HG03108 (cell line): Measurements from ENCODE around the gene LAMB2.
A peak's percentile ranks its signal among the peaks of the same experiment; 100 is the strongest.

Experiments
- ATAC-seq: cut with Tn5 transposase; IDR thresholded peaks from one replicate; pipeline ENCODE4 v1.9.1; 2021; ENCODE audit warnings: moderate library complexity; ENCODE audit not compliant: unreplicated experiment

The LAMB2 gene

DNA sequence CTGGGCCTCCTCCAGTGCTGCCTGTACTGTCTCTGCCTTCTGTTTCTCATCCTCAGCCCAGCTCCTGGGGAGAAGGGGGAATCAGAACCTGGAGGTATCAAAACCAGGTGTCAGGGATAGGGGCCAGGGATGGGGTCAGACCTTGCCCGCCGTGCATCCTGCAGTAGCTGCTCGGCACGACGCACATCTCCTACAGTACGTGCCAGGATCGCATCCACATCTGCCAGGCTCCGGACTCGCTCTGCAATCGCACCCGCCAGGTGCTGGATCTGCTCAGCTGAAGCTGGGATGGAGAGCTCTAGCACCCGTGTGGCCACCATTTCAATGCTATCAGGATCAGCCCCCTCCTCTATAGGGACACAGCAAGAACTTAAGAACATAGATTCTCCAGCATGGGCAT lies 10.8 kb downstream of the LAMB2 start:
- no peak for ATAC-seq

DNA sequence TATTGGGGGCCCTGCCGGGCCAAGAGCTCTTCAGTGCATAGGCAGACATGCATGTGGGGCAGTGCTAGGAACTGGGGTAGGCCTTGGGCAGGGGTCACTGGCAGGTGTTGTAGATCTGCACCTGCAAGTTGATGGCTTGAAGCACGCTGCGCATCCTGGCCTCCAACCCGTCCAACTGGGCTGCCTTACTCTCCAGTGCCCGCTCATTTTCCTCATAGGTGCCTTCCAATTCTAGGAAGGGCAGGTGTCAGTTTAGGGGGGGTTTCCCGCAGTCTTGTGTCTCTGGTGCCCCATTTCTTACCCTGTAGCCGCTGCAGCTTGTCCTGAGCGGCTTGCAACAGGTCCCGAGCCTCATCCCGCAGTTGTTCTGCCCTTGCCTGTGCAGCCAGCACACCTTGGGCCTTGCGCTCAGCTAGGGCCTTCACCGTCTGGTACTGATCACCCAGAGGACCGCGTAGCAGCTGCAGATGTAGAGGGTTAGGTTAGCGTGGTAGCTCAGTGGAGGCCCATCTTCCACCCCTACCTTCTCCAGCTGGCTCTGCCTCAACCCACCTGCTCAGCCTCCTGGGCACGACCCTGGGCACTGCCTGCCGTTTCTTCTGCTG lies 11.6 kb downstream of the LAMB2 start:
- ATAC-seq, result no peak

DNA sequence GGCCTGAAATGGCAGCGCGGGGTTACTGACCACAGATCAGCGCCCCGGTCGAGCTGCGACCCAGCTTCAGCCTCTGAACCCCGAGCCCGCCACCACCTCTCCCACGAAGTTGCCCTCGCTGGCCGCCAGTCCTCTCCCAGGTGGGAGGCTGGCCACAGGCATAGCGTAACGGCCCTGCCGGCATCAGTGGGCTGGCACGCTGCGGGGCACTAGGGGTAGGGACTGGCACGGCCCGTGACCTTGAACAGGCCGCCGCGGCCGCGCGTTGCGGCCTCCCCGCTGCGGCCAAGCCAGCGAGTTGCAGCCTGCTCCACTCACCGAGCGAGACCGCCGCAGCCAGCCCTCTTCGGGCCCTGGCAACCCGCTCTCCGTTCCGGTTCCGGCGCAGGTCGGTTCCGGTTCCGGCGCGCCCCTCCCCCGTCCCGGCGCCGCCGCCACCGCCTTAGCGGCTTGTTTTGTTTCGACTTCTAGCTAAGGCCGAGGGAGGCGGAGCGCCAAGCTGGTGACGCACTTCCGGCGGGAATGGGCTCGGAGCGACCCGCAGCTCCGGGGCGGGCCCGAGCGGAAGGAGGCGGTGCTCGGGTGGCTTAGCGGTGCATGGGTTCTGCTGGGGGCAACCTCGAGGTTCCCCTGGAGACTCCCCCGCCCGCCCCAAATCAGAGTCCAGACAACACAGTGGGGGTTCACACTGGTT lies 12.3 kb downstream of the LAMB2 start, which contains the start of gene USP19:
Gene USP19 (minus strand): TSS at position 386 of the 694 bp plus-strand sequence. CDS start 1,678 bp downstream, outside the sequence.
- ATAC-seq, result peak; percentile 87

DNA sequence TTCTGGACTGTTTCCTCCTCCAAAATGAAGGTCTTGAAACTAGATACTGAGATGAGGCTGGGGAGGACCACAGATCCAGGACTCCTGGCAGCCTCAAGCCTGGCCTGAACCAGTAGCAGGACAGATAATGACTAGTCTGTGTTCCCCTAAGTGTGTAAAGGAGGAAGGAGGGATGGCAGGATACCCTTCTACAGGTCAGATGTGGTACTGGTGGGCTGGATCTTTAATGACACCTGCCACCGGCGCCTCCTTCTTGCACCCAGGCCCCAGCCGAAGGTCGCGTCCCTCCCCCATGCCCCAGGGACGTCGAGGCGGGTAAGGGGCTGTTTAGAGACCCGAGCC lies 12.8 kb downstream of the LAMB2 start:
- no peak for ATAC-seq

DNA sequence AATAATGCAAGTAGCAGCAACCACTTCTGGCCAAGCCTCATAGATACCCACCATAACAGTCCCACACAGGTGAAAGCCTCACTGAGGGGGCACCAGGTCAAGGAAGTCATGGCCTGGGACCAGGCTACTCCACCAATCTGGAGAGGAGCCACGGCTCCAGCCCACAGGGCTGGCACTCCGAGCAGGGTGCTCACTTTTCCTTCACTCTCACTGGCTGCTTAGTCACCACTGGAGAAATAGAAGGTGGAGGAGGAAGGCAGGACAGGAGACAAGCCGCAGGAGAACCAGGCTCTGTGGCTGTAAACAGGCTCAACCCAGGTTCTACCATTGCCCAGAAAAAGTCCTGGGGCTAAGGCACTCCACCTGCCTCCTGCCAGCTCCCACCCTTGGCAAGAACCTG lies 13.4 kb downstream of the LAMB2 start:
- ATAC-seq, result no peak

DNA sequence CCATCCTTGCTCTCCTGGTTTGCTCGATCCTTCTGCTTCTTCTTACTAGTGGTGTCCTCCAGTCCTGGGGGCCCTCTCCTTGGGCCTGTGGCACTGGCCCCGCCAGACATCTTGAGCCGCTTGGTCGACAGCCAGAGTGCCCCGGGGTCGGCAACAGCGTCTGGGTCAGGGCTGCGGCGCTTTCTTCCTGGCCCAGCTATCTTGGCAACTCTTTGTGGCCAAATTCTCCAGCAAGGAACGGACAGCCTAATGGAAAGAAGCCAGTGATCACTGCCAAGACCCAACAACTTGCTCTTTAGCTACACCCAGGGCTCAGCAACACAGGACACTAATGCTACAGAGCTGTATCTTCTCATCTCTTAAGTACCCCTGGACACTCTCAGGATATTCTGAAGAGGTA lies 13.8 kb downstream of the LAMB2 start:
- ATAC-seq, result no peak

DNA sequence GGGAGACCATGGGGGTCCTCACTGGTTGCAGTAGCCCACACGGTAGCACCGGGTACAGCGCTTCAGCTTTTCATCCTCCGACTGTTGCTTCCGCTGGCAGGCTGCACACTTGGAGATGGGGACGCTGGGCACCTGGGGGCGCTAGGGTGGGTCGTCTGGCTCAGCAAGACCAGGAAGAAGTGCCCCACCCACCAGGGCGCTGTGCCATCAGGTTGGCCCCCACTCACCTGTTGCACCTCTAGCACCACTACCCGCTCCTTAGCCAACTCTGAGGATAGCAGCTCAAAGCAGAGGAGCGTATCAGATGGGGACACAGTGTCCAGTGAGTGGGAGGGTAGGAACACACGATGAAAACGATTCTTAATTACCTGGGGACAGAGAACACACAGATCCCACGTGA lies 20.6 kb downstream of the LAMB2 start:
- no peak for ATAC-seq

DNA sequence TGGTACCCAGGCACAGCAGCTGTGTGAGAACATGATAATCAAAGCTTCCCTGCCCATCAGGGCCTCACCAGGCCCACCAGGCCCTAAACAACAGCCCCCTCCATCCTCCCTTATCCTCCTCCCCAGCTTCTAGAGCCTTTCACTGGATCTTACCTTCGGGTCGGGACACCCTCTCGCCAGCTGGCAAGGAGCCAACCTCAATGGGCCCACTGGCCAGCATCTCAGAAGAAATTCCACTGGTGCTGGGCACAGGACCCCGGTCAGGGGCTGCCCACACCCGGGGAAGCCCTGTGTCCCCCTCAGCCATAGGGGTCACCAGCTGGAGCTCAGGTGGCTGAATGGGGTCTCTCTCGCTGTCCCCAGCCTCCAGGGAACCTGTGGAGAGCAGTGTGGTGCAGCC lies 21.5 kb downstream of the LAMB2 start:
- ATAC-seq, result no peak

DNA sequence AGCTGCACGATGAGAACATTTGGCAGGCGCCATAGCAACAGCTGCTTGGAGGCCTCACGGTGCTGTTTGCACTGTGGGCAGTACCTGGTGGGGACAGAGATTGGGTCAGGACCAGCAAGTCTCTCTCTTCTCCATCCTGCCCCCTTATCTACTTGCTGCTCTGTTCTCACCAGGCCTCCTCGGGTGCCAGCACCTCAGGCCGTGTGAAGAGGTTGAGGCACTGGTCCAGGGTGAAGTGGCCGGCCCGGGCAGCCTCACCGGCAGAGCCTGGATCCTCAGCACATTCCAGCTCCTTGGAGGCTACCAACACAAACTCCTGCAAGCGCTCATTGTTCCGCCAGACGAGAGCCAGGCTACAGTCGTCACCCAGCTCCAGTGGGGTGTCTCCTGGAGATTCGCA lies 22.1 kb downstream of the LAMB2 start:
- no peak for ATAC-seq

DNA sequence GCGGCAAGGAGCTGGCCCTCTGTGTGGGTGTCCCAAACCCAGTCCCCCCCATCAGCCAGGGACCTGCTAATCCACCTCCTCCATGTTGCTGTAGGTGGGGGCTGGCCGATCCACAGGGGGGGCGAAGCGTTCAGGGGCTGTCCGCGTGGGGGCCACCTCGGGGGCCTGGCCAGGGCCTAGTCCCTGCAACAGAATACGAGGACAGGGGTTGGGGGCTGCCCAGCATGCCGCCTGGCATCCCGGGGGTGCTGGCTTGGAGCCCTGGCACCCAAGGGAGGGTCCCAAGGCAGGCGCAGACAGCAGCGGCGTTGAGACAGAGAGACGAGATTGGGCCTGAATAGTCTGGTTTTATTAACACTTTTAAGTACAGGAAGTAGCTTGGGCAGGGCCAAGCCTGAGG lies 24.5 kb downstream of the LAMB2 start:
- no peak for ATAC-seq

DNA sequence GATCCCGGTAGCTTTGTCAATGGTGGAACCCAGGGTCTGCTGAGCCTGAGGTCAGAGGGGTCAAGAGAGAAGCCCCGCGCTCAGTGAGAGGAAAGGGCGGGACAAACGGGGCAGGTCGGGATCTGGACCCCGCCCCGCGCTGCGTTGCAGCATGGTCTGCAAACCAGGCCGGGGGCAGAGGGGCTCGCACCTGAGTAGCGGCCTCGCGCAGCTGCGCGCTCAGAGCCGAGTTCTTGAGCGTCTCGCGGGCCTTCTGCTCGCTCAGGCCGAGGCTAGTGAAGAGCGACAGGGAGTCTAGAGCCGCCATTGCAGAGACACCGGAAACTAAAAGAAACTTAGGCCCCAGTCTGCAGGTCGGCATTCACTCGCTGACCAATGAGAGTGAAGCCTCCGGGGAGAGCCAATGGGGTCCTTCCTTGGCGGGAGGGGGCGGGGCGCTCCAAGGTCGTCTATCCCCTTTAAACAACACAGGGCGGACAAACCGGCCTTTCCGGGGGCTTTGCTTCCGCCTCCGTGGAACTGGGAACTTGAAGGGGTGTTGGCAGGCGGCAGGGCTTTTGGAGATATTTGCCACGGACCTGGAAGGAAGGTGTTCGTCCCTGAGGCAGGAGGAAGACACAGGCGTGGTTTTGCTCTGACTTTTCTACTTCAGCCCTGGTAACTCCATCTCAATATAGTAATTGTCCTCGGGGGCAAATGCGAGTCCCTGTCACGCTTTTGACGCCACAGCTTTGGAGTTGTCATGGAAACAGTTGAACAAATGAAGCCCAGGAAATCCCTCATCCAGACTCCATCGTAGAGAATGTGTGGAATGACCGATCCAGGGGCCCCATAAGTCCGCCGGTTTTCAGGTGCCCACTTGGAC lies 28.2 kb downstream of the LAMB2 start, which contains the start of gene QARS1:
Gene QARS1 (minus strand): TSS at position 331 of the 865 bp plus-strand sequence. CDS start 24 bp downstream, at position 307.
- peak; percentile 89 for ATAC-seq

DNA sequence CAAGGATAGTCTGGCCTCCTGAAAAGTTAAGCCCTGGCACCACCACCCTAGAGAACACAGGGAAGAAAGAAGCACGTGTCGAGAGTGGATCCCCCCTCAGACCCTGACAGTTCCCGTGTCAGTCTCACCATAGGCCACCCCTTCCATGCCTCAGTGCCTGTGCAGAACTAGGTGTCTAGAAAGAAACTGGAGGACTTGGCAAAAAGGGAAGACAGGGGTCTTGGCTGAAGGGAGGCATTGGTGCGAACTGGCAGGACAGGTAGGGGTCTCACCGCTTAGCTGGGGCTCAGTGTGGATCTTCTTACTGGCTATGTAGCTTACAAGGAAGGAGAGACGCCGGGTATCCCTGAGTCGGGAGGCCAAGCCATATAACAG lies 28.8 kb downstream of the LAMB2 start:
- ATAC-seq, result no peak

DNA sequence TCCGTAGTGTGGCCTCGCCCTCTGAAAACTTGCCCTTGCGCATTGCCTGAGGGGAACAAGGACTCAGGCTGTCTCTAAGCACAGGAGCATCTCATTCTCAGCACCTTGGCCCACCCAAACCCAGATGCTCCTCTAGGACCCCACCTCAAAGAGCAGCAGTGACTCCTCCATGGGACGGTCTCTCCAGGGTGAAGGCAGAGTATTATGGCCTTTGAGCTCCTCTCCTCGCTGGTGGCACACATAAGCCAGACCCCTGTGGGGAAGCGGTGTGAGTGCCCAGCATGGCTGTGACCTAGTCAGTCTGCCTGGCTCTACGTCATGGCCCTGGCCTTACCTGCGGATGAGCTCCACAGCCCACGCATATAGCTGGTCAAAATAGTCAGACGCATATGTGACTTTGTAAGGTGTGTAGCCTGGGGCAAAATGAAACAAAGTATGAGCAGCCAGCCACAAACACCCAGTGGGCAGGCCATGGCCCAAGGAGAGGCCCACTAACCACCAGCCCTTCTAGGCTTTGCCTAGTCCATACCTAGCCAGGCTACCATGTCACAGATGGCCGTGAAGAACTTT lies 32.7 kb downstream of the LAMB2 start:
- no peak for ATAC-seq

DNA sequence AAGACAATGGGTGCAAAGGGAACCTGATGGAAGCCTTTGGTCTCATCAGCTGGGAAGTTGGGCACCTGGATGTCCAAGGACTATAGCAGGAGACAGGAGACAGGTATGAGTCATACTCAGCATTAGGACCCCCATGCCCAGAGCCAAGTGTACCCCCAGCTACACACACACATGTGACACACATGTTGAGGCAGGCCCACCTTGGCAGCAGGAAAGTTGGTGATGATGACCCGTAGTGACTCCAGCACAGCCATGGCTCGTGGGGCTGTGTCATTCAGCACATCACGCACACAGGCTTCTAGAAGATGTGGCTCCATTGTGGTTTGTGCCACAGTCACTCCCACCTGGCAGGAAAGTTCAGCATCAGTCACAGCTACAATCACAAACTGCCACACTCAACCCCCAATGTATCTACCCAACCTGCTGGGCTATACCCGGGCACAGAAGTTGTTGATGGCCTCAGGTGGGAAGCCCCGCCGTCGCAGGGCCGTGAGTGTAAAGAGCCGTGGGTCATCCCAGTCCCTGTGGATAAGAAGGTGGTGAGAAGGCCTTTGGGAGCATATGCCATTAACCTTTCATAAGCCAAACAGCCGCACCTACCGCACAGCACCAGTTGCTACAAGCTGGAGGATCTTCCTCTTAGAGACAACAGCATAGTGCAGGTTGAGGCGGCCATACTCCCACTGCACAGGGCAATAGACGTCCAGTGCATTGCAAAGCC lies 33.8 kb downstream of the LAMB2 start:
- ATAC-seq, result no peak

DNA sequence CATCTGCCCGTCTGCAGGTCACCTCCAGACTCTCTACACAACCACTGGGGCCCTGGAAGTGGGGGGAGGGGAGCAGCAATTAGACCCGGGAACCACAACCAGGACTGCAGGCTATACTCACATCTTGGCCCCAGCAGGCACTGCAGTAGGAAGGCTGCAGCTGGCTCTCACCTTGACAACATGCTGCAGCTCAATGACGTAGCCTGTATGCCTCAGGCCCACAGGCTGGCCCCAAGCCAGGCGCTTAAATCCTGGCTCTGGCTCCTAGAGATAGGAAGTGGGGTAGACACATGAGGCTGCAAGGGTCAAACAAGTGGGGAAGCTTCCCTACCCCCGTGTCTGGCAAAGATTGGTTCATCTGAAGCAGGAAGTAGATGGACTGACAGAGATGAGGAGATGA lies 34.4 kb downstream of the LAMB2 start:
- no peak for ATAC-seq

DNA sequence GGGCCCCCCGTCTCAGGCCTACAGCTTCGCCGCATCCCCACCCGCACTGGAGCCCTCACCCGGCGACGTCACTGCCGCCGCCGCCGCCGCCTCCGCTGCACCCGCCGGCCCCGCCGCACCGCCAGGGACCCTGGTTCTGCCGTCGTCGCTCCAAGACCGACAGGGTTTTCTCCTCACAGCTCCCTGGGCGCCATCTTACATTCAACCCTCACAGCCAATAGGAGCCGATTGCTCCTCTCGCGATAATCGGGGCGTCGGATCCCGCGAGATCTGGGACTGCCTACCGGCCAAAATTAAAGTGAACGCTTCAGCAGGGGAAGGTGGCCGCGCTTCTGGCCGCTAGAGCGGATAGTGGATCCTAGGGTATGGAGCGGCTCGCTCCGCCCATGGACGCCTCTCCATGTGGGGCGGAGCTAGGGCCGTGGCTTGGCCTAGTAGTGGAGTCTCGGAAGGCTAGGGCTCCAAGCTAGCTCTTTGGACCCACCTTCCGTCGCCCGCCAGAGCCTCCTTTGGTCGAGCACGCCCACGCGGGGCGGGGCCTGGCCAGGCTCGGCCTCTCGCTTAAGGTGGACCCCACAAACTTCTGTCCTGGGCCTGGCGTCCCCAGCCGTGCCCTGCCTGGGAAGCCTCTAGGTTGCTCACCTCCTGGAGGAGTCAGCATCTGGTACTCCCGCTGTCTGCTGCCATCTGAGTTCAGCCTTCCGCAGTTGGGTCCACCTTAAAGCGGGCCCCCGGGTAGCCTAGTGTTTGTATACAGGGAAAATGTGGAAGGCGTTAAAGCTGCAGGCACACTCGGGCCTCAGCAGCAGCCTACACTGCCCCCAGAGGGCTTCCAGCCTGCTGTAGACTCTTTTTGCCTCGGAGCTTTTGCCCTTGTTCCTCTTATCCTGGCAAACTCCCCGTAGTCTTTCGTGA lies 38.7 kb downstream of the LAMB2 start, which contains the start of gene QRICH1:
Gene QRICH1 (minus strand): TSS at position 219 of the 915 bp plus-strand sequence. CDS start 17,054 bp downstream, outside the sequence.
- peak; percentile 73 for ATAC-seq

DNA sequence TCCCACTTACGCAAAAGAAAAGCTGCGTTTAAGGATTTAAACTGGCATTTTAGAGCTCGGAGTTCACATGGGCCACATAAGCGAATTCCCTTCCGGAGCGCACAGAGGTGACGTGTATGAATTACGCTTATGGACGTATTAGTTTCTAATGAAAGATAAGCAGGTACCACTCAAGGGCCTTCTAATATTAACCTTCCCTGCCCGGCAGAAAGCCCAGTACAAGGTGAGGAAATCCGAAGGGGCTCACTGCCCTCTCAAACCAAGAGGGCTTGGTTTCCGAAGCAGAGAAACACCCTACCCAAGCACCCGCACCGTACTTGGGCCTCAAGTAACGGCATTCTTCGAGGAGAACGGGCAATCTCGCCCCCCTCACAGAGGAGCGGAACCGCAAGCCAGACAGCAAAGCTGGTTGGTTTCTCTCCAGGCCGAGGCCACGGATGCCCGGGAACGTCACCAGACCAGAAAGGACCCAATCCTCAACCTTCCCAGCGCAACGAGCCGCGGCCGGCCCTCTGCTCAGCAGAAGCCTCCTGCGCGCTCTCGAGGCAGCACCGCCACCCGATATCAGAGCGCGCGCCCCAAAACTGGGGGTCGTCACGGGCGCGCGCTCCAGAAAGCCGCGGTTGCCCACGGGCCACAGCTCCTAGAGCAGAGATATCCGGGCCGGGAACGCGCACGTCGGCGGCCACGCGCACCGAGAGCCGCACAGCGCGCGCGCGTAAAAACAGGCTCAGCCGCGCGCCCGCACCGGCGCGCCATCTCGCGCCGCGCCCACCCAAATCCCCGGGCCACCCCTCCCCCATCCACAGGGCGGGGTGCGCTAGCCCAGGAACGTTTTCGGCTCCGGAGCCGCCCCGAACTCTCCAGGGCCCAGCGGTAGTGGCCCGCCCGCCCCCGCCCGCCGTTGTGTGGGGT lies 39.7 kb downstream of the LAMB2 start:
- peak; percentile 33 for ATAC-seq

DNA sequence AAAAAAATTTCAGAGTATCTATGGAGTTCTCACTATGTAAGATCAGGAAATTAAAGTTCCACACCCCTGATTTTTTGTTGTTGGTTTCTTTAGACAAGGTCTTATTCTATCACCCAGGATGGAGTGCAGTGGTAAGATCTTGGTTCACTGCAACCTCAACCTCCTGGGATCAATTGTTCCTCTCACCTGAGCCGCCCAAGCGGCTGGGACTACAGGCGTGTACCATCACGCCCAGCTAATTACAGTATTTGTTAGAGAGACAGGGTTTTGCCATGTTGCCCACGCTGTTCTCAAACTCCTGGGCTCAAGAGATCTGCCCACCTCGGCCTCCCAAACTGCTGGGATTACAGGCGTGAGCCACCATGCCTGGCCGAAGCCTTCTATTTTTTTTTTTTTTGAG lies 51.4 kb downstream of the LAMB2 start:
- ATAC-seq, result no peak

DNA sequence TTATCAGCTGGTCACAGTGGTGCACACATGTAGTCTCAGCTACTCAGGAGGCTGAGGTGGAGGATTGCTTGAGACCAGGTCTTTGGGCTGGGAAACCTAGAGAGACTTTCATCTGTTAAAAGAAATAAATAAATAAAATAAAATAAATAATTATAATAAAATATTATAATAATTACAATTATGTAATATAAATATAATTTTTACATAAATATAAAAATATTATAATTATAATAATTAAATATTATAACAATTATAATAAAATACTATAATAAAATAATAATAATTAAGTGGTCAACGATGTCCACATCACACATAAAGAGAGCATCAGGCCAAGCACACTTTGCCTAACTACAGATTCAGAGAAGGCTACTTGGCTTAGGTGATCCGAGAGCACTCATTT lies 53.6 kb downstream of the LAMB2 start:
- ATAC-seq, result no peak
